ENCODE measurements around the gene ACE2. TPM values are rescaled to one million over a fixed set of nuclear protein-coding genes. Genes with fewer than 3 reads are reported as not detected.

Gene ACE2
- polyA plus RNA-seq, 3 donors from 2014 or later: not detected

GRCh38 chrX:15514279-15514678 lies 86.5 kb downstream of the ACE2 start:
- Mint-ChIP-seq H3K4me3 (no peak overlapping the region), H3K27ac (no peak overlapping the region), H3K27me3 (ENCODE audit: low read depth in 3 of 3) (peaks cover 0 to 12% (median 2%) of the 10 kb centered on the region in 3 donors), H3K36me3 (no peaks in the 10 kb centered on the region), H3K4me1 (no peaks in the 10 kb centered on the region), H3K9me3 (no peaks in the 10 kb centered on the region)
- DNase-seq: no peak

DNA sequence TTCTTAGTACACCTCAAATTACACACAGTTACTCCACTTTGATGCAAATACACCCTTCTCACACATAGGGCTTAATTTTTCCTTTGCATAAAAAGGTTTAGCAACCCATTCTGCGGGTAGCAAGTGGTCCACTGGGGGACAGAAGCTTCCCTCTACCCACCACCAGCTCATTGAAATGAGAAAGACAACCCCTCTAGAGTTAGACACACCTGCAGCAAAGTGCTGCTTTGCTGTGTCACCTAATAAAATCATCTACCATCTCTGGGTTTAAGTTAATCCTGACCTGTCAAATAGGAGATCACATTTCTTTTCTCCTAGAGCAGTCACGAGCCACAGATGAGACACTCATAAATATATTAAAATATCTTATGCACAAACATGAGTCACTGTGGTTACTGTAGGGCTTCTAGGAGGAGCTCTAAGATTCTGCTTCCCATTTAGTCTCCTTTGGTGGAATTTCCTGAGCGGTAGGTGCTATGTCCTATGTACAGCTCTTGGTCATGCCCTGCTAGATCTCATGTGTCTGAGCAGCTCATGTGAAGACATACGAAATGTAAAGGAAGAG lies 88.3 kb downstream of the ACE2 start:
- H3K36me3 Mint-ChIP-seq: no peaks in the 10 kb centered on the region
- peaks cover 0 to 12% (median 2%) of the 10 kb centered on the region in 3 donors for H3K27me3 Mint-ChIP-seq (ENCODE audit: low read depth in 3 of 3)
- no peak overlapping the region for H3K27ac Mint-ChIP-seq
- no peak overlapping the region for H3K4me3 Mint-ChIP-seq
- no peaks in the 10 kb centered on the region for H3K4me1 Mint-ChIP-seq
- DNase-seq: no peak
- H3K9me3 Mint-ChIP-seq: no peaks in the 10 kb centered on the region

- H3K27ac Mint-ChIP-seq: no peak overlapping the region
- no peaks in the 10 kb centered on the region for H3K9me3 Mint-ChIP-seq
- H3K4me1 Mint-ChIP-seq: no peaks in the 10 kb centered on the region
- no peaks in the 10 kb centered on the region for H3K36me3 Mint-ChIP-seq
- H3K4me3 Mint-ChIP-seq: no peak overlapping the region
- DNase-seq: no peak
- H3K27me3 Mint-ChIP-seq (ENCODE audit: low read depth in 3 of 3): peaks cover 0 to 9% (median 2%) of the 10 kb centered on the region in 3 donors
Measured at GRCh38 chrX:15511563-15511962, 89.2 kb downstream of the ACE2 start.

Other genes starting within 250 kb of the ACE2 start
- gene VEGFD, start 216.5 kb downstream of the ACE2 start, polyA plus RNA-seq: not detected
- gene PIR, start 107.6 kb downstream of the ACE2 start, polyA plus RNA-seq: under 1 TPM in 1 of 3 donors, not detected in 2; 0.76 TPM
- not detected for gene BMX, start 100.2 kb downstream of the ACE2 start, polyA plus RNA-seq
- gene CLTRN, start 63.8 kb upstream of the ACE2 start, polyA plus RNA-seq: under 1 TPM in 1 of 3 donors, not detected in 2; 0.61 TPM
- 10 to 100 TPM; 66.3 to 79.1 (median 73.4) TPM for gene CA5B, start 137.3 kb upstream of the ACE2 start, polyA plus RNA-seq
- gene ZRSR2, start 189.5 kb upstream of the ACE2 start, polyA plus RNA-seq: 10 to 100 TPM; 13.5 to 34.1 (median 15.7) TPM